HepG2 (cell line): Measurements from ENCODE around the gene AQP6. TPM values are rescaled to one million over a fixed set of nuclear protein-coding genes. Genes with fewer than 3 reads are reported as not detected.

Source experiments
- ATRX ChIP-seq: sonication (generic); formaldehyde crosslinking; IDR thresholded peaks from 2 replicates; pipeline ENCODE4 v1.4.0; 2020; ENCODE audit warnings: missing genetic modification reagents, borderline replicate concordance
- CAMTA2 ChIP-seq: sonication (generic); formaldehyde crosslinking; IDR thresholded peaks from 2 replicates; pipeline ENCODE4 v1.4.0; 2020; ENCODE audit warnings: mild to moderate bottlenecking, missing genetic modification reagents, borderline replicate concordance
- HINFP ChIP-seq: sonication (generic); formaldehyde crosslinking; IDR thresholded peaks from 2 replicates; pipeline ENCODE4 v1.4.0; 2020; ENCODE audit warnings: low read depth, mild to moderate bottlenecking, missing genetic modification reagents
- IRF1 ChIP-seq: sonication (generic); formaldehyde crosslinking; IDR thresholded peaks from 2 replicates; pipeline ENCODE4 v1.4.0; 2020; ENCODE audit warnings: low read depth, mild to moderate bottlenecking, missing genetic modification reagents
- KDM2A ChIP-seq: sonication (generic); formaldehyde crosslinking; IDR thresholded peaks from 2 replicates; pipeline ENCODE4 v1.4.0; 2020; ENCODE audit warnings: low read depth, missing genetic modification reagents, borderline replicate concordance
- MEIS1 ChIP-seq: sonication (generic); formaldehyde crosslinking; IDR thresholded peaks from 2 replicates; pipeline ENCODE4 v1.9.0; 2021; ENCODE audit warnings: mild to moderate bottlenecking, missing genetic modification reagents, moderate library complexity, borderline replicate concordance
- NBN ChIP-seq: fragments of 450-650 bp; conservative IDR thresholded peaks from 2 replicates; pipeline ENCODE4 v1.6.1; 2017
- RXRB ChIP-seq: IDR thresholded peaks from 2 replicates; pipeline ENCODE4 v1.6.1; 2016; ENCODE audit warnings: borderline replicate concordance, missing genetic modification reagents, missing compliant biosample characterization
- SKI ChIP-seq: fragments of 450-650 bp; IDR thresholded peaks from one replicate; pipeline ENCODE4 v1.6.1; 2018; ENCODE audit warnings: mild to moderate bottlenecking; ENCODE audit not compliant: partially characterized antibody
- SRF ChIP-seq: IDR thresholded peaks from 2 replicates; pipeline ENCODE4 v1.6.1; 2011; ENCODE audit warnings: mild to moderate bottlenecking, low read depth, low read length, moderate library complexity
- TEAD3 ChIP-seq: optimal IDR thresholded peaks from 2 replicates; pipeline ENCODE3; 2016; ENCODE audit warnings: borderline replicate concordance
- YEATS2 ChIP-seq: sonication (generic); formaldehyde crosslinking; IDR thresholded peaks from 2 replicates; pipeline ENCODE4 v1.4.0; 2020; ENCODE audit warnings: missing genetic modification reagents, borderline replicate concordance
- ZFP36L1 ChIP-seq: sonication (generic); formaldehyde crosslinking; IDR thresholded peaks from 2 replicates; pipeline ENCODE4 v1.8.0; 2022; ENCODE audit warnings: mild to moderate bottlenecking, missing genetic modification reagents, moderate library complexity
- ZKSCAN8 ChIP-seq: IDR thresholded peaks from 2 replicates; pipeline ENCODE4 v1.6.1; 2016; ENCODE audit warnings: borderline replicate concordance, missing genetic modification reagents, missing compliant biosample characterization
- ZMYM3 ChIP-seq: sonication (generic); formaldehyde crosslinking; IDR thresholded peaks from 2 replicates; pipeline ENCODE4 v1.5.1; 2020; ENCODE audit warnings: mild to moderate bottlenecking, missing genetic modification reagents
- ZNF282 ChIP-seq: fragments of 450-650 bp; IDR thresholded peaks from 2 replicates; pipeline ENCODE4 v1.6.1; 2018; ENCODE audit not compliant: partially characterized antibody
- ZNF772 ChIP-seq: sonication (generic); formaldehyde crosslinking; IDR thresholded peaks from 2 replicates; pipeline ENCODE4 v1.5.0; 2020; ENCODE audit warnings: mild to moderate bottlenecking, missing genetic modification reagents
- ZNF850 ChIP-seq: sonication (generic); formaldehyde crosslinking; conservative IDR thresholded peaks from 2 replicates; pipeline ENCODE4 v1.9.0; 2021; ENCODE audit warnings: mild to moderate bottlenecking, missing genetic modification reagents
- ZSCAN21 ChIP-seq: sonication (generic); formaldehyde crosslinking; IDR thresholded peaks from 2 replicates; pipeline ENCODE4 v1.8.0; 2022; ENCODE audit warnings: mild to moderate bottlenecking, missing genetic modification reagents, moderate library complexity, borderline replicate concordance
- polyA plus RNA-seq, 8 experiments: library from polyadenylated mRNA; depleted of rRNA in 3 of 8; stranded (reverse) in 7 of 8; unstranded in 1 of 8; fragments of >200 nt; fragmentation: Illumina TruSeq in 4 of 8; extraction: Trizol in 4 of 8; gene quantifications; 2 replicates each; pipeline versions ENCODE4 v1.2.1 to v1.2.3, GENCODE V29; 2011 to 2016; ENCODE audit warnings: low read depth in 4 of 8, missing spikeins in 1 of 8, mixed read lengths in 1 of 8; ENCODE audit not compliant: insufficient read depth in 1 of 8
- total RNA-seq, 5 experiments: library from RNA; depleted of rRNA; stranded (reverse); fragments of >200 nt; fragmentation: Illumina TruSeq; extraction: Trizol; gene quantifications; 2 replicates each; pipeline ENCODE4 v1.2.3, GENCODE V29; 2016; ENCODE audit warnings: low read depth in 1 of 5
- TF ChIP-seq, protein P1 (sequence below): IDR thresholded peaks from 2 replicates; pipeline ENCODE4 v1.6.1; 2016; ENCODE audit warnings: low read depth, control low read depth
- TF ChIP-seq, protein P2 (sequence below): sonication (generic); formaldehyde crosslinking; IDR thresholded peaks from 2 replicates; pipeline ENCODE4 v1.5.1; 2020; ENCODE audit warnings: mild to moderate bottlenecking, moderate library complexity, missing genetic modification reagents
- TF ChIP-seq, protein P3 (sequence below): IDR thresholded peaks from 2 replicates; pipeline ENCODE4 v1.6.1; 2016; ENCODE audit warnings: missing compliant biosample characterization, missing genetic modification reagents, borderline replicate concordance

AQP6 gene
- total and polyA plus RNA-seq, 2 of the 13 experiments (the other 11 are each of a cell fraction or from before 2014, with no cell fraction given): 0.32 to 1.3 TPM

- TF ChIP-seq IRF1 (CRISPR knock-in tag) (no peak), SKI (peak; percentile 35), ZNF282 (no peak), ZKSCAN8 (CRISPR knock-in tag) (no peak), RXRB (CRISPR knock-in tag) (peak; percentile 13; the same call in 1 of the 2 replicates), ZSCAN21 (CRISPR knock-in tag) (0 out of 2 replicates have a peak, but pooled peaks have one; percentile 13), ATRX (no peak), ZNF772 (peak; percentile 56; the same call in 1 of the 2 replicates), ZNF850 (no peak), TEAD3 (CRISPR knock-in tag) (peak; percentile 25), SRF (no peak), CAMTA2 (CRISPR knock-in tag) (no peak), ZFP36L1 (no peak), NBN (no peak), MEIS1 (CRISPR knock-in tag) (peak; percentile 41; the same call in 1 of the 2 replicates), YEATS2 (CRISPR knock-in tag) (0 out of 2 replicates have a peak, but pooled peaks have one; percentile 24), KDM2A (CRISPR knock-in tag) (peak; percentile 75), HINFP (CRISPR knock-in tag) (no peak), ZMYM3 (CRISPR knock-in tag) (0 out of 2 replicates have a peak, but pooled peaks have one; percentile 32)
- TF ChIP-seq, protein P1, sequence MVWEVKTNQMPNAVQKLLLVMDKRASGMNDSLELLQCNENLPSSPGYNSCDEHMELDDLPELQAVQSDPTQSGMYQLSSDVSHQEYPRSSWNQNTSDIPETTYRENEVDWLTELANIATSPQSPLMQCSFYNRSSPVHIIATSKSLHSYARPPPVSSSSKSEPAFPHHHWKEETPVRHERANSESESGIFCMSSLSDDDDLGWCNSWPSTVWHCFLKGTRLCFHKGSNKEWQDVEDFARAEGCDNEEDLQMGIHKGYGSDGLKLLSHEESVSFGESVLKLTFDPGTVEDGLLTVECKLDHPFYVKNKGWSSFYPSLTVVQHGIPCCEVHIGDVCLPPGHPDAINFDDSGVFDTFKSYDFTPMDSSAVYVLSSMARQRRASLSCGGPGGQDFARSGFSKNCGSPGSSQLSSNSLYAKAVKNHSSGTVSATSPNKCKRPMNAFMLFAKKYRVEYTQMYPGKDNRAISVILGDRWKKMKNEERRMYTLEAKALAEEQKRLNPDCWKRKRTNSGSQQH (CRISPR knock-in tag): 0 out of 2 replicates have a peak, but pooled peaks have one; percentile 28
- TF ChIP-seq, protein P2, sequence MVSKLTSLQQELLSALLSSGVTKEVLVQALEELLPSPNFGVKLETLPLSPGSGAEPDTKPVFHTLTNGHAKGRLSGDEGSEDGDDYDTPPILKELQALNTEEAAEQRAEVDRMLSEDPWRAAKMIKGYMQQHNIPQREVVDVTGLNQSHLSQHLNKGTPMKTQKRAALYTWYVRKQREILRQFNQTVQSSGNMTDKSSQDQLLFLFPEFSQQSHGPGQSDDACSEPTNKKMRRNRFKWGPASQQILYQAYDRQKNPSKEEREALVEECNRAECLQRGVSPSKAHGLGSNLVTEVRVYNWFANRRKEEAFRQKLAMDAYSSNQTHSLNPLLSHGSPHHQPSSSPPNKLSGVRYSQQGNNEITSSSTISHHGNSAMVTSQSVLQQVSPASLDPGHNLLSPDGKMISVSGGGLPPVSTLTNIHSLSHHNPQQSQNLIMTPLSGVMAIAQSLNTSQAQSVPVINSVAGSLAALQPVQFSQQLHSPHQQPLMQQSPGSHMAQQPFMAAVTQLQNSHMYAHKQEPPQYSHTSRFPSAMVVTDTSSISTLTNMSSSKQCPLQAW (CRISPR knock-in tag): peak; percentile 49; the same call in 1 of the 2 replicates
- TF ChIP-seq, protein P3, sequence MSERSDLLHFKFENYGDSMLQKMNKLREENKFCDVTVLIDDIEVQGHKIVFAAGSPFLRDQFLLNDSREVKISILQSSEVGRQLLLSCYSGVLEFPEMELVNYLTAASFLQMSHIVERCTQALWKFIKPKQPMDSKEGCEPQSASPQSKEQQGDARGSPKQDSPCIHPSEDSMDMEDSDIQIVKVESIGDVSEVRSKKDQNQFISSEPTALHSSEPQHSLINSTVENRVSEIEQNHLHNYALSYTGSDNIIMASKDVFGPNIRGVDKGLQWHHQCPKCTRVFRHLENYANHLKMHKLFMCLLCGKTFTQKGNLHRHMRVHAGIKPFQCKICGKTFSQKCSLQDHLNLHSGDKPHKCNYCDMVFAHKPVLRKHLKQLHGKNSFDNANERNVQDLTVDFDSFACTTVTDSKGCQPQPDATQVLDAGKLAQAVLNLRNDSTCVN (CRISPR knock-in tag): 0 out of 2 replicates have a peak, but pooled peaks have one; percentile 51
These were observed 27.2 kb upstream of the AQP6 start (continued) for GRCh38 chr12:49945394-49946080.
